Measurements from ENCODE around the gene QARS1. TPM values are rescaled to one million over a fixed set of nuclear protein-coding genes. Genes with fewer than 3 reads are reported as not detected.

Gene QARS1
- total and polyA plus RNA-seq, 2 experiments from 2014 or later: 173 to 373 TPM

- Histone ChIP-seq H3K36me3 (ENCODE audit: insufficient read depth) (peaks cover 15% of the 10 kb centered on the region), H3K4me3 (peak overlapping the region; percentile 94; the same call in 1 of the 2 replicates), H3K79me2 (replicated peaks; ENCODE audit: insufficient read depth) (peaks cover 10% of the 10 kb centered on the region), H3K9me2 (ENCODE audit: insufficient read depth) (no peaks in the 10 kb centered on the region), H3K27ac (ENCODE audit: low read depth) (no peak overlapping the region), H3K27me3 (ENCODE audit: insufficient read depth) (no peaks in the 10 kb centered on the region), H3F3A (replicated peaks; ENCODE audit: low read depth) (peaks cover 21% of the 10 kb centered on the region), H4K20me1 (replicated peaks; ENCODE audit: insufficient read depth) (no peaks in the 10 kb centered on the region), H3K4me1 (ENCODE audit: insufficient read depth) (peaks cover 4% of the 10 kb centered on the region; the same call in 1 of the 2 replicates), H2AFZ (no peak overlapping the region), H3K4me2 (peak overlapping the region; percentile 96)
- peaks cover 7% of the 10 kb centered on the region for H3K27me3 Mint-ChIP-seq (ENCODE audit: insufficient read depth, low read depth, poor library complexity)
- ATAC-seq: no peak
- H3K4me3 Mint-ChIP-seq: peak overlapping the region; percentile 87
- H3K9me3 Mint-ChIP-seq: no peaks in the 10 kb centered on the region; the same call in 2 of the 3 replicates
- no peak overlapping the region for H3K27ac Mint-ChIP-seq
- H3K4me1 Mint-ChIP-seq: peaks cover 4% of the 10 kb centered on the region; the same call in 2 of the 3 replicates
- TF ChIP-seq POLR2AphosphoS5 (IDR thresholded peaks at IDR 0.05; ENCODE audit: low read depth) (no peak), ZNF331 (CRISPR knock-in tag; IDR thresholded peaks at IDR 0.05; ENCODE audit: low read depth) (no peak), CREB1 (CRISPR knock-in tag; IDR thresholded peaks at IDR 0.05; ENCODE audit: low read depth) (no peak), ETS1 (IDR thresholded peaks at IDR 0.05) (no peak)
- DNase-seq (ENCODE audit: low spot score): no peak
- peaks cover 46% of the 10 kb centered on the region for H3K36me3 Mint-ChIP-seq (ENCODE audit: low read depth)
Observed at GRCh38 chr3:49119439-49119838, 14.9 kb upstream of the QARS1 start.

- Histone ChIP-seq H3K4me3 (no peak overlapping the region), H3K27me3 (ENCODE audit: insufficient read depth) (no peaks in the 10 kb centered on the region), H3K27ac (ENCODE audit: low read depth) (no peak overlapping the region), H3K36me3 (ENCODE audit: insufficient read depth) (peaks cover 15% of the 10 kb centered on the region), H4K20me1 (replicated peaks; ENCODE audit: insufficient read depth) (no peaks in the 10 kb centered on the region), H3K4me2 (no peak overlapping the region), H3F3A (replicated peaks; ENCODE audit: low read depth) (peaks cover 21% of the 10 kb centered on the region), H3K79me2 (replicated peaks; ENCODE audit: insufficient read depth) (peaks cover 10% of the 10 kb centered on the region), H2AFZ (no peak overlapping the region), H3K4me1 (ENCODE audit: insufficient read depth) (peaks cover 4% of the 10 kb centered on the region; the same call in 1 of the 2 replicates), H3K9me2 (ENCODE audit: insufficient read depth) (no peaks in the 10 kb centered on the region)
- H3K9me3 Mint-ChIP-seq: no peaks in the 10 kb centered on the region; the same call in 2 of the 3 replicates
- H3K4me1 Mint-ChIP-seq: peaks cover 4% of the 10 kb centered on the region; the same call in 2 of the 3 replicates
- DNase-seq (ENCODE audit: low spot score) (no peak), ATAC-seq (no peak)
- no peak overlapping the region for H3K27ac Mint-ChIP-seq
- H3K27me3 Mint-ChIP-seq (ENCODE audit: insufficient read depth, low read depth, poor library complexity): peaks cover 7% of the 10 kb centered on the region
- H3K36me3 Mint-ChIP-seq (ENCODE audit: low read depth): peaks cover 49% of the 10 kb centered on the region
- peak overlapping the region; percentile 87 for H3K4me3 Mint-ChIP-seq
- no peak for TF ChIP-seq ETS1 (IDR thresholded peaks at IDR 0.05)
- no peak for TF ChIP-seq CTCF (conservative IDR thresholded peaks at IDR 0.05; ENCODE audit: low read depth in 2 of 2)
- TF ChIP-seq STAT1 (IDR thresholded peaks at IDR 0.05; ENCODE audit: unreplicated experiment): no peak
- no peak for TF ChIP-seq REST (IDR thresholded peaks at IDR 0.05; ENCODE audit: unreplicated experiment)
- no peak for TF ChIP-seq ZNF331 (CRISPR knock-in tag; IDR thresholded peaks at IDR 0.05; ENCODE audit: low read depth)
- no peak for TF ChIP-seq EZH2phosphoT487 (IDR thresholded peaks at IDR 0.05; ENCODE audit: unreplicated experiment)
- no peak for TF ChIP-seq EZH2 (IDR thresholded peaks at IDR 0.05; ENCODE audit: low read depth, unreplicated experiment)
- TF ChIP-seq ZNF114 (CRISPR knock-in tag; IDR thresholded peaks at IDR 0.05): no peak
- no peak for TF ChIP-seq NANOG (IDR thresholded peaks at IDR 0.05; ENCODE audit: borderline replicate concordance)
Observed at GRCh38 chr3:49119036-49119435, 14.5 kb upstream of the QARS1 start.
